Neuronal stem cell (in vitro differentiated cells): ENCODE measurements around the gene HSD3B7.

Experiments
- DNase-seq: peaks from one replicate; pipeline ENCODE4 v3.0.0-alpha.2; 2013; ENCODE audit warnings: low spot score
- H2AFZ ChIP-seq: one replicate; pipeline ENCODE4 v1.6.1; 2013; ENCODE audit warnings: mild to moderate bottlenecking, low read length, inconsistent platforms
- H2AK5ac ChIP-seq: 2 replicates; pipeline ENCODE4 v1.6.1; 2013; ENCODE audit warnings: low read depth, mild to moderate bottlenecking, inconsistent platforms, low read length, moderate library complexity, mixed read lengths
- H2BK120ac ChIP-seq: 2 replicates; pipeline ENCODE4 v1.6.1; 2013; ENCODE audit warnings: low read depth, mild to moderate bottlenecking, inconsistent platforms, low read length, moderate library complexity, mixed read lengths
- H2BK12ac ChIP-seq: one replicate; pipeline ENCODE4 v1.6.1; 2013; ENCODE audit warnings: low read length, inconsistent platforms
- H2BK15ac ChIP-seq: 2 replicates; pipeline ENCODE4 v1.6.1; 2013; ENCODE audit warnings: mild to moderate bottlenecking, low read length, inconsistent platforms, mixed read lengths
- H2BK5ac ChIP-seq: one replicate; pipeline ENCODE4 v1.6.1; 2013; ENCODE audit warnings: inconsistent platforms, mild to moderate bottlenecking, low read length, moderate library complexity
- H3K14ac ChIP-seq: one replicate; pipeline ENCODE4 v1.6.1; 2013; ENCODE audit warnings: low read length, inconsistent platforms
- H3K18ac ChIP-seq: 2 replicates; pipeline ENCODE4 v1.6.1; 2013; ENCODE audit warnings: low read length, inconsistent platforms
- H3K23ac ChIP-seq: 2 replicates; pipeline ENCODE4 v1.6.1; 2013; ENCODE audit warnings: low read depth, mild to moderate bottlenecking, mixed read lengths, low read length, inconsistent platforms; ENCODE audit not compliant: poor library complexity
- H3K27ac ChIP-seq: replicated peaks from 3 replicates; pipeline ENCODE4 v1.5.1; 2013; ENCODE audit warnings: low read length, inconsistent platforms
- H3K27me3 ChIP-seq, 3 experiments: 2 replicates each; pipeline ENCODE4 v1.6.1; 2013; ENCODE audit warnings: low read length in 3 of 3, mild to moderate bottlenecking in 2 of 3, inconsistent platforms in 1 of 3, low read depth in 1 of 3, mixed read lengths in 1 of 3, moderate library complexity in 1 of 3; ENCODE audit not compliant: control insufficient read depth in 3 of 3, insufficient read depth in 3 of 3
- H3K36me3 ChIP-seq, 2 donors: replicated peaks in 1 of 2; 2 replicates each; pipeline ENCODE4 v1.6.1; 2013; ENCODE audit warnings: low read length in 2 of 2; ENCODE audit not compliant: control insufficient read depth in 2 of 2, insufficient read depth in 2 of 2
- H3K4ac ChIP-seq: 2 replicates; pipeline ENCODE4 v1.6.1; 2013; ENCODE audit warnings: inconsistent platforms, mild to moderate bottlenecking, low read length, moderate library complexity
- H3K4me1 ChIP-seq, 2 donors: 1 replicate in 1 of 2; 2 replicates in 1 of 2; pipeline ENCODE4 v1.6.1; 2013; ENCODE audit warnings: low read length in 2 of 2, low read depth in 1 of 2; ENCODE audit not compliant: control insufficient read depth in 2 of 2, insufficient read depth in 1 of 2
- H3K4me2 ChIP-seq: one replicate; pipeline ENCODE4 v1.6.1; 2013; ENCODE audit warnings: mild to moderate bottlenecking, low read length, inconsistent platforms; ENCODE audit not compliant: insufficient read depth, poor library complexity, severe bottlenecking
- H3K4me3 ChIP-seq, 2 donors: 2 replicates each; pipeline ENCODE4 v1.5.1; 2013; ENCODE audit warnings: low read length in 2 of 2, mild to moderate bottlenecking in 2 of 2, inconsistent platforms in 1 of 2, moderate library complexity in 1 of 2
- H3K79me1 ChIP-seq: one replicate; pipeline ENCODE4 v1.6.1; 2013; ENCODE audit warnings: low read depth, mild to moderate bottlenecking, inconsistent platforms, low read length, moderate library complexity
- H3K9ac ChIP-seq: one replicate; pipeline ENCODE4 v1.6.1; 2013; ENCODE audit warnings: mild to moderate bottlenecking, low read depth, low read length, inconsistent platforms; ENCODE audit not compliant: poor library complexity
- H3K9me3 ChIP-seq, 2 donors: replicated peaks in 1 of 2; 2 replicates each; pipeline versions ENCODE3 to v1.6.1; 2013; ENCODE audit warnings: low read length in 2 of 2, mild to moderate bottlenecking in 2 of 2, inconsistent platforms in 1 of 2, low read depth in 1 of 2, mixed read lengths in 1 of 2, moderate library complexity in 1 of 2; ENCODE audit not compliant: control insufficient read depth in 2 of 2, insufficient read depth in 1 of 2
- H4K8ac ChIP-seq: one replicate; pipeline ENCODE4 v1.6.1; 2013; ENCODE audit warnings: low read depth, mild to moderate bottlenecking, inconsistent platforms, low read length, moderate library complexity
- H4K91ac ChIP-seq: one replicate; pipeline ENCODE4 v1.6.1; 2013; ENCODE audit warnings: low read length, low read depth, mild to moderate bottlenecking, inconsistent platforms; ENCODE audit not compliant: poor library complexity
- WGBS, 2 donors: extraction: QIAGEN DNeasy Blood & Tissue Kit; methylation state at CpG; one replicate each; pipeline ENCODE4 v1.1.7; 2013; ENCODE audit warnings: missing lambda C conversion rate in 2 of 2, mixed read lengths in 1 of 2; ENCODE audit not compliant: insufficient read length in 2 of 2, insufficient replicate concordance in 1 of 2; ENCODE audit errors: extremely low coverage in 2 of 2; 5-methylcytosine and 5-hydroxymethylcytosine counted together

HSD3B7 gene

GRCh38 chr16:30942426-30942806 lies 42.6 kb upstream of the HSD3B7 start:
- Histone ChIP-seq H3K36me3 (peaks cover 40 to 78% of the 10 kb centered on the region in 2 donors), H3K23ac (no peak overlapping the region), H4K8ac (no peak overlapping the region), H3K4ac (no peak overlapping the region), H3K14ac (no peak overlapping the region), H2AFZ (no peak overlapping the region), H3K4me2 (no peak overlapping the region), H2BK15ac (no peak overlapping the region), H3K18ac (peak overlapping the region; percentile 91), H2BK120ac (no peak overlapping the region), H3K4me3 (no peak overlapping the region), H3K79me1 (peaks cover 7% of the 10 kb centered on the region), H3K27me3 (no peaks in the 10 kb centered on the region), H2BK5ac (no peak overlapping the region), H2BK12ac (peak overlapping the region; percentile 28), H3K27ac (no peak overlapping the region), H4K91ac (no peak overlapping the region), H3K9me3 (no peaks in the 10 kb centered on the region), H2AK5ac (peak overlapping the region; percentile 30), H3K4me1 (peaks cover 7 to 11% of the 10 kb centered on the region in 2 donors), H3K9ac (no peak overlapping the region)
- no CpG with 5 or more reads among the region's 4 CpGs for WGBS, 2 donors
- no peak for DNase-seq

GRCh38 chr16:30944352-30944751 lies 40.7 kb upstream of the HSD3B7 start:
- Histone ChIP-seq H2BK15ac (no peak overlapping the region), H3K4me1 (peaks cover 10 to 12% of the 10 kb centered on the region in 2 donors), H3K4ac (no peak overlapping the region), H2AK5ac (no peak overlapping the region), H3K18ac (no peak overlapping the region), H3K79me1 (peaks cover 10% of the 10 kb centered on the region), H2AFZ (no peak overlapping the region), H3K9me3 (no peaks in the 10 kb centered on the region), H2BK120ac (no peak overlapping the region), H3K4me3 (no peak overlapping the region), H2BK5ac (no peak overlapping the region), H2BK12ac (no peak overlapping the region), H3K27me3 (no peaks in the 10 kb centered on the region), H3K27ac (no peak overlapping the region), H3K9ac (no peak overlapping the region), H3K4me2 (no peak overlapping the region), H4K8ac (no peak overlapping the region), H3K36me3 (peaks cover 33 to 68% of the 10 kb centered on the region in 2 donors), H3K14ac (no peak overlapping the region), H4K91ac (no peak overlapping the region), H3K23ac (no peak overlapping the region)
- DNase-seq, result no peak

- DNase-seq, result no peak
- Histone ChIP-seq H3K4ac (peak overlapping the region; percentile 5), H3K18ac (peak overlapping the region; percentile 95), H3K79me1 (peaks cover 18% of the 10 kb centered on the region), H3K4me1 (peaks cover 19 to 23% of the 10 kb centered on the region in 2 donors), H2AK5ac (peak overlapping the region; percentile 99), H3K4me3 (no peak overlapping the region), H3K27me3 (no peaks in the 10 kb centered on the region), H3K36me3 (peaks cover 30 to 46% of the 10 kb centered on the region in 2 donors), H4K8ac (no peak overlapping the region), H4K91ac (no peak overlapping the region), H2BK15ac (peak overlapping the region; percentile 100), H3K9me3 (no peaks in the 10 kb centered on the region), H2BK12ac (peak overlapping the region; percentile 99), H2BK5ac (peak overlapping the region; percentile 99), H2AFZ (no peak overlapping the region), H2BK120ac (peak overlapping the region; percentile 76), H3K27ac (peak overlapping the region; percentile 73), H3K4me2 (peak overlapping the region; percentile 43), H3K14ac (peak overlapping the region; percentile 96), H3K23ac (peak overlapping the region; percentile 11), H3K9ac (peak overlapping the region; percentile 88)
- WGBS, 2 donors, result no CpG with 5 or more reads among the region's 38 CpGs
Measured at GRCh38 chr16:30946671-30947540, 38.1 kb upstream of the HSD3B7 start.

GRCh38 chr16:30947541-30947858 lies 37.5 kb upstream of the HSD3B7 start:
- Histone ChIP-seq H3K14ac (no peak overlapping the region), H2BK5ac (peak overlapping the region; percentile 99), H4K8ac (no peak overlapping the region), H2BK15ac (peak overlapping the region; percentile 100), H3K36me3 (peaks cover 25 to 40% of the 10 kb centered on the region in 2 donors), H2AK5ac (peak overlapping the region; percentile 99), H2BK12ac (no peak overlapping the region), H3K79me1 (peaks cover 14% of the 10 kb centered on the region), H3K9me3 (no peaks in the 10 kb centered on the region), H4K91ac (no peak overlapping the region), H3K4me3 (peak overlapping the region; percentile 70 to 80), H3K27ac (peak overlapping the region; percentile 92), H3K4me2 (peak overlapping the region; percentile 84), H3K27me3 (no peaks in the 10 kb centered on the region), H3K9ac (peak overlapping the region; percentile 63), H3K4ac (peak overlapping the region; percentile 37), H3K23ac (no peak overlapping the region), H2BK120ac (peak overlapping the region; percentile 76), H3K4me1 (peaks cover 19 to 20% of the 10 kb centered on the region in 2 donors), H3K18ac (peak overlapping the region; percentile 96), H2AFZ (peak overlapping the region; percentile 90)
- no peak for DNase-seq
- WGBS, 2 donors, result no CpG with 5 or more reads among the region's 3 CpGs
